Mucosa of gallbladder (tissue), 1 donor: ENCODE results near the gene CYP2A13. TPM values are rescaled to one million over a fixed set of nuclear protein-coding genes. Genes with fewer than 3 reads are reported as not detected.
"Not testable (repeated sequence)": the region's sequence is repeated elsewhere in the genome, so short reads cannot be mapped to it uniquely, and the experiment has no call there.

Experiments used
- DNase-seq: peaks from one replicate; pipeline ENCODE4 v3.0.0-alpha.2; 2020; ENCODE audit warnings: low spot score
- total RNA-seq: library from RNA; stranded (reverse); gene quantifications from one replicate; pipeline ENCODE4 v1.2.1, GENCODE V29; 2021
- donor health status: DM: no; HTN: no; CAD: no.

The CYP2A13 gene
- total RNA-seq, 1 donor from 2014 or later = 0.40 TPM

DNA sequence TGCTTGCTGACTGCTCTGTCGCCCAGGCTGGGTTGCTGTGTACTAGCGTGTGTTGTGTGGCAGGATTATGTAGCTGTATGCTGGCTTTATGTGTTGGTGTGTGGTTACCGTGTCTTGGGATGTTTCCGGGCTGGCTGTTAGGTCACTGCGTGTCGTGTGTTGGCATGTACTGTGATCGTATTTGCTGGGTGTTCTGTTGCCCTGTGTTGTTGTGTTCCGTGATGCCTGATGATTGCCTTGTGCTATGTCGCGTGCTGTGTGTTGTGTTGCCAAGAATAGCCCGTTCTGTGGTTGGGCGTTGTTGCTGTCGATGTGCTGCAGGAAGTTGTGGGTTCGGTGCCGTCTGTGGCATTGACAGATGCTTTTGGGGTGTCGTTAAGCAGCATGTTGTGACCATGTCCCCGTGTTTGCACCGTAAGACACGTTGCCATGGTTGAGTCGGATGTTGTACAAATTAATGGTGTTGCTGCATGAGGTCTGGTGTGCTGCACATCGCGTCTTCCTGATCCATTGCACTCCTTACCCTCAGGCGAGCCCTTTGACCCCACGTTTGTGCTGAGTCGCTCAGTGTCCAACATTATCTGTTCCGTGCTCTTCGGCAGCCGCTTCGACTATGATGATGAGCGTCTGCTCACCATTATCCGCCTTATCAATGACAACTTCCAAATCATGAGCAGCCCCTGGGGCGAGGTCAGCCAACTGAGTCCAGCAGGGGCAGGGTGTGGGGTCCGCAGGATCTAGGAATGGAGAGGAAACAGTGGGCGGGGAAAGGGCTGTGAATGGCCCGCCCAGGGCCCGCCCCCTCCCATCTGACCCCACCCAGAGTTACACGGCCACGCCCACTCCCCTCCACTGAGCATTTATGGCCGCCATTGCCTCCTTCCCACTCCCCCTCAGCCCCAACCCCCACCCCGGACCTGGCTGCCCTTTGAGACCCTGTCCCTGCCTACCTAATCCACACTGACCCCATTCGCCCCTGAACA lies 33.0 kb downstream of the CYP2A13 start:
- DNase-seq = peak; percentile 29

DNA sequence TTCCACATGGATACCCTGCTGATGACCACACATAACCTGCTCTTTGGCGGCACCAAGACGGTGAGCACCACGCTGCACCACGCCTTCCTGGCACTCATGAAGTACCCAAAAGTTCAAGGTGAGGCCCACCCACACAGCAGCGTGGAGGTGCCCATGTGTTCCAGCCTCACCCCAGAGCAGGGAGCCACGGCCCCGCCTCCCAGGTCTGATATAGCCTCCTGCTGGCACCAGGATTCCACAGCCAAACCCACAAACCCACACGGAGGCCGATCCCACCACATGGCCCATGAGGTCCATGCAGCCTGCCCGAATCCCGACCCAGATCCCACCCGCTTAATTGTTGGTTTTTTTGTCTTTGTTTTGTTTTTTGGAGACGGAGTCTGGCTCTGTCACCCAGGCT lies 34.6 kb downstream of the CYP2A13 start:
- not testable (repeated sequence) for DNase-seq

DNA sequence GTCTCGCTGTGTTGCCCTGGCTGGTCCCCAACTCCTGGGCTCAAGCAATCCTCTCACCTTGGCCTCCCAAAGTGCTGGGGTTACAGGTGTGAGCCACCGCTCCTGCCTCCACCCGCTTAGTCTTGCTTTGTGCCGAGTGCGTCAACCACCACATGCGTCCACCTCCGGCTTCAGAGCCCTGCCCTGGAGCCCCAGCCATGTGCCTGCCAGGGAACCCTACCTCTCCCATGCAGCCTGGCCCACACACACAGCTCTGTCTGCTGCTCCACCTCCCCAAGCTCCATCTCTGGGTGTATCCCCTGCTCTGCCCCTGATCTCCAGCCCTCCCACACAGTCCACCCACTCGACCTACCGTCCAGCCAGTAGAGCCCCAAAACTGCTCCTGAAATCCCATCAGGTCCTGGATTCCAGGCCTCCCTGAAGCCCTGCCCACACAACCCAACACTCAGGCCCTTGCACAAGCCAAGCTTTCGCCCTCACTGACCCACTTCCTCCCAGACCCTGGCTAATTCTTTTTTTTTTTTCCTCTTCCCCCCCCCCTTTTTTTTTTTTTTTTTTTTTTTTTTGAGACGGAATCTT lies 35.6 kb downstream of the CYP2A13 start:
- DNase-seq = no peak

GRCh38 chr19:41126765-41127203 lies 38.5 kb downstream of the CYP2A13 start:
- DNase-seq = not testable (repeated sequence)

- not testable (repeated sequence) for DNase-seq
Measured at GRCh38 chr19:41127362-41127761, 39.1 kb downstream of the CYP2A13 start.

GRCh38 chr19:41127801-41128300 lies 39.6 kb downstream of the CYP2A13 start:
- peak; percentile 89 for DNase-seq

DNA sequence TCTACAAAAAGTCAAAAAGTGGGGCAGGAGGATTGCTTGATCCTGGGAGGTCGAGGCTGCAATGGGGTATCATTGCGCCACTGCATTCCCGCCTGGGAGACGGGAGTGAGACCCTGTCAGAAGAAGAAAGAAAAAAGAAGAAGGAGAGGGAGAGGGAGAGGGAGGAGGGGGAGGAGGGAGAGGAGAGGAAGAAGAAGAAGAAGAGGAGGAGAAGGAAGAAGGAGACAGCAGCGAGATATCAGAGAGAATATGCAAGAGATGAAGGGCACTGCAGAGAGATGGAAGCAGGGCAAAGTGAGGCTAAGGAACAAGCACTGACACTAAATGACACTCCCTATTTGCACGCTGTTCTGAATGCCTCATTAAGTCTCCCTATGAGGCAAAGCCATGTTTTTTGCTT lies 40.4 kb downstream of the CYP2A13 start:
- DNase-seq = no peak

- DNase-seq = no peak
Measured at GRCh38 chr19:41131186-41131585, 42.9 kb downstream of the CYP2A13 start.

- DNase-seq = no peak
Measured at GRCh38 chr19:41133260-41133659, 45.0 kb downstream of the CYP2A13 start.

GRCh38 chr19:41134616-41135015 lies 46.4 kb downstream of the CYP2A13 start:
- DNase-seq = no peak

DNA sequence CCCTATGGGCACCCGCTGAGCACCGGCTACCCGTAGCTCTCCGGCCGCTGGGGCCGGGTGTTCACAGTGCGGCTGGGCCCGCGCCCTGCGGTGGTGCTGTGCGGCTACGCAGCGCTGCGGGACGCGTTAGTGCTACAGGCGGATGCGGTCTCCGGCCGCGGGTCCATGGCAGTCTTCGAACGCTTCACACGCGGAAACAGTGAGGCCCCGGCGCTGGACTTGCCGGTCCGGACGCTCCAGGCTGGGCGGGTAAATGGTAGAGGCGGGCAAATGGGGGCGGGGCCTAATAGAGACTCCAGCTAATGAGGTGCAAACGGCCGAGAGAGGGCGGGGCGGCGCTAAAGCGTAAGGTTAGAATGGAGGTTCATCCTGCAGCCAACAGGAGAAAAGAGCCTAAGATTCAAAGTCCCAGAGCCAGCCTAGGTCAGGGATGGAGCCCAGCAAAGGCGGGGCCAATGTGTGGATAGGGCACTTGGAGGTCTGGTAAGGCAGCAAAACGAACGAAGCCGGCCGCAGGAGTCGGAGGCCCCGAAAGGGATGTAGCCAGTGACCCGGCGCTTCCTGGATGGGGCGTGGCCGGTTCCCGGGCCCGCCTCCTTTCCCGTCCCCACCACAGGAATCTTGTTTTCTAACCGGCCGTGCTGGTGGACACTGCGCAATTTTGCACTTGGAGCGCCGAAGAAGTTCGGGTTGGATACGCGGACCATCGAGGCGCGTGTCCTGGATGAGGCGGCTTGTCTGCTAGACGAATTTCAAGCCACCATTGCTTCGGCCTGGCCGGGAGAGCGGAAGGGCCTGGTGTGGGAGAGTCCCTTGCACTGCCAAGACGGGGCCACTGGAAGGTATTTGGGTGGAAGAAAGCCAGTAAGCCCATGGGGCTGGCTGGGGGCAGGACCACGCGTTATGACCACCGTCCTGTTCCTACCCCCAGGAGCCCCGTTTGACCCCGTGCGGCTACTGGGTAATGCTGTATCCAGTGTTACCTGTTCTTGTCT lies 47.4 kb downstream of the CYP2A13 start:
- DNase-seq = peak; percentile 77

GRCh38 chr19:41136636-41137455 lies 48.6 kb downstream of the CYP2A13 start:
- no peak for DNase-seq

DNA sequence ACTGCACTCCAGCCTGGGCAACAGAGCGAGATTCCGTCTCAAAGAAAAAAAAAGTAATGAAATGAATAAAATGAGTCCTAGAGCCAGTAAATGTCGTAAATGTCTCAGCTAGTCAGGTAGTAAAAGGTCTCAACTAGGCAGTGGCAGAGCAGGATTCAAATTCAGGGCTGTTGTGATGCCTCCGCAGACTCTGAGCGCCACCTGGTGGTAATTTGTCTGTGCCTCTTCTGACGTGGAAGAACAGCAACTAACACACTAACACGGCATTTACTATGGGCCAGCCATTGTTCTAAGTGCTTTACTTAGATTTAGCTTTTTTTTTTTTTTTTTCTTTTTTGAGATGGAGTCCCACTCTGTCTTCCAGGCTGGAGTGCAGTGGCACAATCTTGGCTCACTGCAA lies 56.2 kb downstream of the CYP2A13 start:
- DNase-seq = peak; percentile 89

Other genes with a start within 250 kb of the CYP2A13 start
- gene CYP2A6, start 238.0 kb upstream of the CYP2A13 start, total RNA-seq = 1.9 TPM
- gene CYP2A7, start 206.2 kb upstream of the CYP2A13 start, total RNA-seq = 0.72 TPM
- 16.4 TPM for gene CYP2B6, start 97.2 kb upstream of the CYP2A13 start, total RNA-seq
- gene CYP2F1, start 26.0 kb downstream of the CYP2A13 start, total RNA-seq = not detected
- gene CYP2S1, start 104.8 kb downstream of the CYP2A13 start, total RNA-seq = 90.1 TPM
- gene AXL, start 130.8 kb downstream of the CYP2A13 start, total RNA-seq = 57.3 TPM
- gene HNRNPUL1, start 175.9 kb downstream of the CYP2A13 start, total RNA-seq = 161 TPM
- 26.2 TPM for gene CCDC97, start 221.7 kb downstream of the CYP2A13 start, total RNA-seq